ENCODE measurements around the gene PTPN6. TPM values are rescaled to one million over a fixed set of nuclear protein-coding genes. Genes with fewer than 3 reads are reported as not detected.

The PTPN6 gene
- total and polyA plus RNA-seq, 9 of the 15 experiments (the other 6 are each of a cell fraction or from before 2014, with no cell fraction given), result 1.5 to 5.1 (median 3.9) TPM

- TF ChIP-seq ZNF644 (tag; IDR thresholded peaks at IDR 0.05; ENCODE audit: low read depth) (no peak), ZBTB43 (CRISPR knock-in tag; IDR thresholded peaks at IDR 0.05) (no peak), ZNF639 (CRISPR knock-in tag; conservative IDR thresholded peaks at IDR 0.05 in 1 of 2, IDR thresholded peaks at IDR 0.05 in 1 of 2) (peak in 1 of 2 experiments; percentile 61; a peak in 2 of 4 replicates), KLF10 (CRISPR knock-in tag; IDR thresholded peaks at IDR 0.05) (no peak), PML (IDR thresholded peaks at IDR 0.05; ENCODE audit: low read length) (peak; percentile 50; the same call in 1 of the 2 replicates), ETS2 (tag; IDR thresholded peaks at IDR 0.05; ENCODE audit: borderline replicate concordance, poor library complexity, severe bottlenecking) (no peak), YY1 (IDR thresholded peaks at IDR 0.05; ENCODE audit: borderline replicate concordance in 1 of 3, control insufficient read depth in 1 of 3, extremely low read depth in 1 of 3, insufficient read depth in 3 of 3, insufficient read length in 1 of 3, insufficient replicate concordance in 2 of 3, low read depth in 1 of 3, low read length in 2 of 3) (peak in 1 of 3 experiments; percentile 34), ZNF274 (IDR thresholded peaks at IDR 0.05; ENCODE audit: borderline replicate concordance, low read depth, low read length) (no peak), RBM39 (optimal IDR thresholded peaks at IDR 0.05; ENCODE audit: low read depth, low read length) (no peak), ARID1B (IDR thresholded peaks at IDR 0.05) (peak; percentile 22; the same call in 1 of the 2 replicates), RREB1 (CRISPR knock-in tag; IDR thresholded peaks at IDR 0.05) (no peak), ZNF785 (CRISPR knock-in tag; IDR thresholded peaks at IDR 0.05) (no peak), ATF2 (CRISPR knock-in tag; IDR thresholded peaks at IDR 0.05) (no peak), HMGN3 (IDR thresholded peaks at IDR 0.05; ENCODE audit: borderline replicate concordance, extremely low read depth, insufficient read length, low read depth, low read length) (no peak), SMAD1 (IDR thresholded peaks at IDR 0.05; ENCODE audit: low read depth, low read length, partially characterized antibody) (no peak), RFX5 (IDR thresholded peaks at IDR 0.05; ENCODE audit: low read depth, low read length) (no peak)
These were observed 10.6 kb downstream of the PTPN6 start (continued) for GRCh38 chr12:6961695-6962284.

Data from K562 (cell line).